Esophagus (tissue), 2 donors: ENCODE data around the gene SFXN5. TPM values are rescaled to one million over a fixed set of nuclear protein-coding genes. Genes with fewer than 3 reads are reported as not detected.

Experiments used
- H3K27ac ChIP-seq, 2 donors: one replicate each; pipeline ENCODE4 v1.5.1; 2013; ENCODE audit warnings: low read depth in 2 of 2, mild to moderate bottlenecking in 2 of 2, inconsistent platforms in 1 of 2, low read length in 1 of 2, moderate library complexity in 1 of 2
- H3K27me3 ChIP-seq, 2 donors: one replicate each; pipeline ENCODE4 v1.6.1; 2013; ENCODE audit warnings: low read length in 2 of 2, control low read depth in 1 of 2, mild to moderate bottlenecking in 1 of 2; ENCODE audit not compliant: insufficient read depth in 2 of 2, control insufficient read depth in 1 of 2
- H3K36me3 ChIP-seq, 2 donors: one replicate each; pipeline ENCODE4 v1.6.1; 2013; ENCODE audit warnings: low read length in 1 of 2; ENCODE audit not compliant: control insufficient read depth in 2 of 2, insufficient read depth in 2 of 2
- H3K4me1 ChIP-seq, 2 donors: one replicate each; pipeline ENCODE4 v1.6.1; 2013; ENCODE audit warnings: low read length in 1 of 2; ENCODE audit not compliant: control insufficient read depth in 2 of 2, insufficient read depth in 2 of 2
- H3K4me3 ChIP-seq, 2 donors: one replicate each; pipeline ENCODE4 v1.5.1; 2013; ENCODE audit warnings: low read length in 2 of 2, mild to moderate bottlenecking in 2 of 2, low read depth in 1 of 2, moderate library complexity in 1 of 2
- H3K9me3 ChIP-seq, 2 donors: one replicate each; pipeline ENCODE4 v1.6.1; 2013; ENCODE audit warnings: mild to moderate bottlenecking in 2 of 2, low read depth in 1 of 2, low read length in 1 of 2, moderate library complexity in 1 of 2; ENCODE audit not compliant: control insufficient read depth in 2 of 2, insufficient read depth in 1 of 2
- WGBS, 2 donors: extraction: QIAGEN DNeasy Blood & Tissue Kit; methylation state at CpG; one replicate each; pipeline ENCODE4 v1.1.7; 2013; 5-methylcytosine and 5-hydroxymethylcytosine counted together
- polyA plus RNA-seq, 2 donors: library from polyadenylated mRNA; stranded (reverse); fragments of 200-250 nt; gene quantifications; one replicate each; pipeline ENCODE4 v1.2.3, GENCODE V29; 2013
- donor health status: healthy with polysubstance abuse.
- donor health status: Bipolar disorder and iron deficiency.

Gene SFXN5
- polyA plus RNA-seq, 2 donors, result 4.2 to 6.6 TPM

DNA sequence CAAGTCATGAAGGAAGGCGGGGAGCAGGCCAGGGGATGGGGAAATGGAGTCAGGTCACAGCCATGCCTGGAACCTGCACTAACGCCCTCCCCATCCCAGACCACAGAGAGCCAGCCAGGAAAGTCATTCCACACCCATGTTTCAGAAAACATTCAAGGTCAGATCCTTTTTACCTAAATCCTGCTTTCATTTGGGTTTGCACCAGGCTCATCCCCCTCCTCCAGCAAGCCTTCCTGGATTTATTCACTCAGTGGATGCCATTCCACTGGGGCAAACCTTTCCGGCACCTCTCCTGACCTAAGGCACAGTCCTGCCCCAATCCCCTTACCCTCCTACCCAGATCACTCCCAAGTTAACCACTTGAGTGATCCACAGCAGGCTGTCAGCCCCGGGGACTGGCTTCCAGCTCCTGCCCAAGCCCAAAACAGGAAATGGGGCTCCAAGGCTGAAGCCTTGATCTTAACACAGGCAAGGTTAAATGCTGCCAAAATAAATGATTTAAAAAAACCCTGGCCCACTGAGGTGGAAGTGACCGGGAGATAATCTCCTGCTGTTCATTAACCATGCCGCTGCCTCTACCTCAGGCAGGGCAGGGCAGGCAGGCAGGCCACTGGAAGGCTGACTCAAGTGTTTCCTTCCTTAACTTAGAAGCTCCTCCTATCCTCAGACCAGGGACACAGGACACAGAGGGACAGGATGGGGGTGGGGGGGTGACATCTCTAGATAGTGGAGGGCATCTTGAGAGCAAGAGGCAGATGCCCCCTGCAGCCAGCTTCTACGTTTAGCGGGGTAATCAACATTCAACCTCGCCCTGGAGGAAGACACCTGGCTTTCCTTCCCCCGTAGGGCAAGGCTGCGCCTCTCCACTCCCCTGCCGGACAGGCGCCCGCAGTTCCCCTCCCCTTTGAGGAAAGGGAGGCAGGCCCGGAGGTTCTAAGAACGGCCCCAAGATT lies 39.8 kb upstream of the SFXN5 start:
- peak overlapping the region; percentile 83 to 85 for H3K27ac ChIP-seq

DNA sequence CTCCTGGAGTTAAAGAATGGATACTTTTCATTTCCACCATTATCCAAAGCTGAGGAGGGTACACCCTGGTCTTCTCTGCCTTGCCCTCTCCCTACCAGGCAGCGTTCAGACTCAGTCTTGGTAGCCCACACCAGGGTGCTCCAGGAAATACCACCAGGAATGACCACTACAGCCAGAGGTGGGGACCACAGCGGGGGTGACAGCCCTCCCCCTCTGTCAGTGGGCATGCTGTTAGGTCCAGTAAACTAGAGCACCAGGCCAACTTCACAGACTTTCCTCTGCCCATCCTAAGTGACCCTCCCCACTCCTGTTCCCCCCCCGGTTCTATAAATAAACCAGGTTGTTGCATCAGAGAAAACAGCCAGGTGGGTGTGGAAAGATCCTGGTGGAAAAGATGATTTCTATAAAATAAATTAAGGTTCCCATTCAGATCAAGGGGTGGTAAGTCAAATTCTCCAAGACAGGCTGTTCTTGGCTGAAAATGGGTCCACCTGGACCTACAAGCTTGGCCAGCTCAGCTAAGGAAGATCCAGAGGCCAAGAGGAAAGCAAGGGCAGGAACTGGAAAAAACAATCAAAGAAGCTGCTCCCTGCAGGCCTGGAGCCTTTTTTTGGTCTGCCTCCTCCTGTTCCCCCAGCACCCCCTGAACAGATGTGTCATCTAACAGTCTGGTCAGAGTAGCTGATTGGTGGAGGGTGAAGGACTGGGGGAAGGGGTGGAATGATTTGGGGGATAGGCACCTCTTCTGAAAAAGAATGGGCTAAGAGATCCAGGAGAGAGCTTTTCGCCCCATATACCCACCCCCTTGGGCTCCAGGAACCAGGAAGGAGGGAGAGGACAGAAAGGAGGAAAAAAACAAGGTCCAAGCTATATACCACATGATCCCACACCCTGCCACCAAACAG lies 38.9 kb upstream of the SFXN5 start:
- Histone ChIP-seq H3K27ac (peak overlapping the region in 1 of 2 donors; percentile 83), H3K4me3 (peak overlapping the region in 1 of 2 donors; percentile 80), H3K4me1 (peaks cover 10 to 21% of the 10 kb centered on the region in 2 donors)

More for the DNA sequence above, 39.8 kb upstream of the SFXN5 start:
- H3K4me3 ChIP-seq, result peak overlapping the region; percentile 80 to 85
- 18 to 21% methylated on average over 15 to 16 of the region's 16 CpGs for WGBS, 2 donors
- peaks cover 10 to 18% of the 10 kb centered on the region in 2 donors for H3K4me1 ChIP-seq
- no peaks in the 10 kb centered on the region for H3K27me3 ChIP-seq
- no peaks in the 10 kb centered on the region for H3K9me3 ChIP-seq
- H3K36me3 ChIP-seq, result no peaks in the 10 kb centered on the region

DNA sequence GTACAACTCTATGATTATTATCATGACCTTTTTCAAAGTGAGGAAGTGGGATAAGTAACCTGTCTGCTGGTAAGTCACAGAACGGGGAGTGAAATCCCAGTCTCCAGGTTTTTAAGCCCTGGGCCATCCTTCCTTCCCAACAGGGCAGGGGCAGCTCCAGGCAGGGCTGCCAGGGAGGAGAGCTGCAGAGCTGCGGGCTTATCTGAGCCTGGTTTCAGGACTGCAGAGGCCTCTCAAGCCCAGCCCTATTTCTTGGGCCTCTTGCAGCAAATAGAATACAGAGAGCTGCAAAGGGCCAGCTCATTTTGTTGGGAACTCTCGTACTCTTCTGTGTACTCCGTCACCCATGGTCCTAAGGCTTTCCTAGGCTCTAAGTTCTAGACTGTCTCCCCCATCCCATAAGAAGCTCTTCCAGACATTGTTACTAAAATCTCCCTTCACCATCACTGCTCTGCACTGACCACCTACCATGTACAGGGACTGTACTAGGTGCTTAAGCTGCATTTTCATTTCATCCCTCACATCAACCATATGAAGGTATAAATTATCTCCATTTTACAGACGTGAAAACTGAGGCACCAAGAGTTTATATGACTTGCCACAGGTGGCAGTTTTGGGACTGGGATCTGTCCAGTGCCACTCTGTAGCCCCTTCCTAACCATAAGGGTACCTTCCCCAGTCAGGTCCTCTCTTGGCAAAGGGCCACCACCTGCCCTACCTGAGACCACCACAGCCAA lies 38.1 kb upstream of the SFXN5 start:
- Histone ChIP-seq H3K4me3 (no peak overlapping the region), H3K36me3 (no peaks in the 10 kb centered on the region), H3K9me3 (no peaks in the 10 kb centered on the region), H3K27ac (no peak overlapping the region), H3K27me3 (no peaks in the 10 kb centered on the region), H3K4me1 (peaks cover 10 to 21% of the 10 kb centered on the region in 2 donors)
- 86 to 93% methylated on average over 5 of the region's 5 CpGs for whole genome bisulfite sequencing, 2 donors

More for the DNA sequence above, 38.9 kb upstream of the SFXN5 start:
- Histone ChIP-seq H3K9me3 (no peaks in the 10 kb centered on the region), H3K36me3 (no peaks in the 10 kb centered on the region), H3K27me3 (no peaks in the 10 kb centered on the region)
- 75% methylated on average over 4 of the region's 4 CpGs for WGBS, 2 donors

DNA sequence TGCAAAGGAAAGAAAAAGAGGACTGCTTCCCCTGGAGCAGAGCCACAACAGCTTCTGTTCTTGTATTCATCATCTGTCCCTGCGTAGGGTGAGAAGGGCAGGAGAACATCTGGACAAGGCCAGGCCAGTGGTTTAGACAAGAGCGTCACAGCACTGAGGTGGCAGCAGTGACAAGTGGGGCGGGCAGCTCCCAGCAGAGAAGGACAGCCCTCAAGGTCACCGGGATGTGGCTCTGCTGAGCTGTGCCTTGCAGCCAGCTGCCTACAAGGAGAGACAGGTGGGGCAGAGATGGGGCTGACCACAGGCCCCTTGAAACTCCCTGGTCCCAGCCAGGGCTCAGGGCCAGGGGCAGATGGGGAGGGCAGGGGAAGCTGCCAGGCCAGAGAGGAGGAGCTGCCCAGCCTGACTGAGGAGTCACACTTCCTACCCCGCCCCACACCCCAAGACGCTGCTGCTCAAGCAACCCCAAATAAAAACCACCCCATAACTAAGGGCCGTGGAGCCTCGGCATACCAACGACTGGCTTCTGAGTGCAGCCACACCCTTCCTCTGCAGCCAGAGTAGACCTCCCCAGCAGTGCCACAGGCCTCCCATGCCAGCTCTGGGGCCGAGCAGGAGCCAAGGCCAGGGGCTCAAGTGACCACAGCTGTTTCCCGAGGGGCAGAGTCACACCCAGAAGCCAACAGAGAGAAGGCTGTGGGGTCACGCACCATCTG lies 35.9 kb upstream of the SFXN5 start:
- Histone ChIP-seq H3K9me3 (no peaks in the 10 kb centered on the region), H3K4me3 (no peak overlapping the region), H3K36me3 (no peaks in the 10 kb centered on the region), H3K27me3 (no peaks in the 10 kb centered on the region), H3K4me1 (peaks cover 10 to 21% of the 10 kb centered on the region in 2 donors), H3K27ac (no peak overlapping the region)
- 56 to 60% methylated on average over 12 of the region's 12 CpGs for WGBS, 2 donors

DNA sequence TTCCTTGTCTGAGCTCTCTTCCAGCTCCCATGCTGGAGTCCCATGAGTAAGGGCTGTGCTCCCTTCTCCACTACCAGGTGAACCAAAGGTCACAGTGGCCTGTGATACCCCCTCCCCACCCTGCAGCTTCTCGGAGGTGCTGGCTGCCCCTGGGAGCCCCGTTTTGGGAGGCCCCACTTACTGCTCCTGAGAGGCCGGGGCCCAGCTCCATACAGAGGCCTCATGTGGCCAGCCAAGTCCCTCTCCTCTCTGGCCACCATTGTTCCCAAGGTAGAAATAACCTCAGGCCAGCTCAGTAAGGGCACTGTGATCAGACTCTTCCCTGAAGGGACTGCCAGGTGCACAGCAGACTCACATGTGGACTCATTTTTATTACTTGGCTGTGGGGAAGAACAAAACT lies 35.3 kb upstream of the SFXN5 start:
- Histone ChIP-seq H3K9me3 (no peaks in the 10 kb centered on the region), H3K27ac (no peak overlapping the region), H3K4me3 (no peak overlapping the region), H3K4me1 (peaks cover 10 to 18% of the 10 kb centered on the region in 2 donors), H3K27me3 (no peaks in the 10 kb centered on the region), H3K36me3 (no peaks in the 10 kb centered on the region)
- 83 to 89% methylated on average over 3 of the region's 3 CpGs for WGBS, 2 donors

DNA sequence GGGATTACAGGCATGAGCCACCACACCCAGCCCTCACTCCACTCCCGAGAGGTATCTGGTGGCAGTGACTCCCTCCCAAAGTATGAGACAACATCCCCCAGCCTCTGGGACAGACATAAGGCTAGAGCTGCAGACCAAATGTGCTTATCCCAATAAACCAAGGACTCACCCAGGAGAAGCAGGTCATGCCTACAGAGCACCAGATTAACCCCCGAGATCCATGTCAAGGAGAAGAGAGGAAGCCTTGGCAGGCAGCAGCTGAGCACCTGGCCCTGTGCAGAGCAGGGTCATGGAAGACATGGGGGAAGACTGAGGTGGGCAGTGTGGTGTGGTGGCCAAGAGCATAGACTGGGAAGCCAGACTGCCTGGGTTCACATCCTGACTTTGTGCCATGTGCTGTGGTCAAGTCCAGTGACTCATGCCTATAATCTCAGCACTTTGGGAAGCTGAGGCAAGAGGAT lies 34.0 kb upstream of the SFXN5 start:
- H3K4me1 ChIP-seq, result peaks cover 10 to 12% of the 10 kb centered on the region in 2 donors

DNA sequence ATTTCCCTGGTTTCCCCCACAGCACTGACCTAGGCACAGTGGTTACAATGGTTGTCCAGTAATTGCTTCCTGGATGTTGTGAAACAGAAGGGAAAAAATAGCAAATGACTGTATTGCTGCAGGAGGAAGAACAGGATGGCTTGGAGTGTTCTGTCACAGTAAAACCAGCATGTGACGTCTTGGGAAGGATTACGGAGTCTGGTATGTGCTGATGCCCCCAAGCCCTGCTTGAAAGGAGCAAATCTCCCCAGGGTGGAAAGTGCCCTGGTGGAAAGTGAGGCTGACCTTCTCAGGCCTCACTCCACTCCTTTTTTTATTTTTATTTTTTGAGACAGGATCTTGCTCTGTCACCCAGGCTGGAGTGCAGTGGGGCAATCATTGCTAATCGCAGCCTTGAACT lies 33.4 kb upstream of the SFXN5 start:
- WGBS, 2 donors, result 90 to 93% methylated on average over 3 of the region's 3 CpGs
- Histone ChIP-seq H3K4me1 (peaks cover 10 to 12% of the 10 kb centered on the region in 2 donors), H3K36me3 (no peaks in the 10 kb centered on the region), H3K27ac (no peak overlapping the region), H3K27me3 (no peaks in the 10 kb centered on the region), H3K4me3 (no peak overlapping the region), H3K9me3 (no peaks in the 10 kb centered on the region)

More for the DNA sequence above, 34.0 kb upstream of the SFXN5 start:
- Histone ChIP-seq H3K27me3 (no peaks in the 10 kb centered on the region), H3K9me3 (no peaks in the 10 kb centered on the region), H3K27ac (no peak overlapping the region), H3K36me3 (no peaks in the 10 kb centered on the region), H3K4me3 (no peak overlapping the region)
- WGBS, 2 donors, result 93 to 100% methylated on average over 2 of the region's 2 CpGs

DNA sequence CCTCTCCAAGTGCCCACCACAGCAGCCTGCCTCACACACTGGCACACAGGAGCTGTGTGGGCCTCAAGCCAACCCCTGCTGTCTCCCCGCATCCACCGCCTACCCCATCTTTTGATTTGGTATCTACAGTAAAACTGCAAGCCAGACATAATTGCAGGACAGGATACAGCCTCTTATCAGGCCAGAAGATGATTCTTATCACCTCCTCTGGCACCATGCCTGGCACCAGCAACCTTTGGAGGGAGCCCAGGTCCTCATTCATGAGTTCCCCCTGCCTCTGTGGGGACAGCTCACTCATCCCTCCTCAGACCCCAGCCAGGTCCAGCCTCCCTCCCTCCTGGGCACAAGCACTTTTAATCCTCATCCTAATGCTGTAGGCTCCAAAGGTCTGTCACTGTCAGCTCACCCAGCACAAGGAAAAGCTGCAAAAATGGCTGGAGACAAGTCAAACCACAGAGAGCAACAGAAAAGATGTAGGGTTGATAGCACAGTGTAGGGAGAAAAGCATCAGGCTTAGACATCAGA lies 31.6 kb upstream of the SFXN5 start:
- 76 to 89% methylated on average over 2 of the region's 2 CpGs for WGBS, 2 donors
- Histone ChIP-seq H3K4me3 (no peak overlapping the region), H3K27me3 (no peaks in the 10 kb centered on the region), H3K9me3 (no peaks in the 10 kb centered on the region), H3K4me1 (peaks cover 10 to 12% of the 10 kb centered on the region in 2 donors), H3K27ac (no peak overlapping the region), H3K36me3 (no peaks in the 10 kb centered on the region)
